BE2C (cell line): ENCODE measurements around the gene SAP30.

ENCODE experiments used
- DNase-seq: peaks from one replicate; pipeline ENCODE4 v3.0.0-alpha.2; 2020
- H3K27me3 ChIP-seq: fragments of 250-450 bp; sonication (Bioruptor Pico); 2 replicates; pipeline ENCODE4 v1.5.1; 2020; ENCODE audit warnings: mild to moderate bottlenecking
- H3K36me3 ChIP-seq: fragments of 250-450 bp; sonication (Bioruptor Pico); 2 replicates; pipeline ENCODE4 v1.5.1; 2020; ENCODE audit warnings: mild to moderate bottlenecking
- H3K4me1 ChIP-seq: fragments of 250-450 bp; sonication (Bioruptor Pico); 2 replicates; pipeline ENCODE4 v1.5.1; 2020
- H3K4me3 ChIP-seq: 2 replicates; pipeline ENCODE4 v1.5.1; 2011; ENCODE audit warnings: low read depth, low read length
- H3K9me3 ChIP-seq: fragments of 250-450 bp; sonication (Bioruptor Pico); 2 replicates; pipeline ENCODE4 v1.5.1; 2020
- TF ChIP-seq, protein P1 (sequence below): IDR thresholded peaks from 2 replicates; pipeline ENCODE4 v1.5.1; 2012; ENCODE audit warnings: mild to moderate bottlenecking, low read depth, low read length

SAP30 gene

DNA sequence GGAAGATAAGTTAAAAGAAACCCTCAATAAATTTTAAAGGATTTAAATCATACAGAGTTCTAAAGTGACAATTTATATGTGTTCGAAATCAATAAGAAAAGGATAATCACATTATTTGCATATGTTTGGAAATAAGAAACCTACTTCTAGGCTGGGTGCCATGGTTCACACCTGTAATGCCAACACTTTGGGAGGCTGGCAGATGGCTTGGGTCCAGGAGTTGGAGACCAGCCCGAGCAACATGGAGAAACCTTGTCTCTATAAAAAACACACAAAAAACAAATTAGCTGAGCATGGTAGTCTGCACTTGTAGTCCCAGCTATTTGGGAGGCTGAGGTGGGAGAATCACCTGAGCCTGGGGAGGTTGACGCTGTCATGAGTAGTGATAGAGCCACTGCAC is 8.1 kb upstream of the SAP30 start:
- DNase-seq, result no peak
- Histone ChIP-seq H3K27me3 (no peaks in the 10 kb centered on the region), H3K9me3 (no peaks in the 10 kb centered on the region; the same call in 1 of the 2 replicates), H3K4me3 (no peak overlapping the region), H3K36me3 (no peaks in the 10 kb centered on the region), H3K4me1 (no peaks in the 10 kb centered on the region)
- TF ChIP-seq, protein P1, sequence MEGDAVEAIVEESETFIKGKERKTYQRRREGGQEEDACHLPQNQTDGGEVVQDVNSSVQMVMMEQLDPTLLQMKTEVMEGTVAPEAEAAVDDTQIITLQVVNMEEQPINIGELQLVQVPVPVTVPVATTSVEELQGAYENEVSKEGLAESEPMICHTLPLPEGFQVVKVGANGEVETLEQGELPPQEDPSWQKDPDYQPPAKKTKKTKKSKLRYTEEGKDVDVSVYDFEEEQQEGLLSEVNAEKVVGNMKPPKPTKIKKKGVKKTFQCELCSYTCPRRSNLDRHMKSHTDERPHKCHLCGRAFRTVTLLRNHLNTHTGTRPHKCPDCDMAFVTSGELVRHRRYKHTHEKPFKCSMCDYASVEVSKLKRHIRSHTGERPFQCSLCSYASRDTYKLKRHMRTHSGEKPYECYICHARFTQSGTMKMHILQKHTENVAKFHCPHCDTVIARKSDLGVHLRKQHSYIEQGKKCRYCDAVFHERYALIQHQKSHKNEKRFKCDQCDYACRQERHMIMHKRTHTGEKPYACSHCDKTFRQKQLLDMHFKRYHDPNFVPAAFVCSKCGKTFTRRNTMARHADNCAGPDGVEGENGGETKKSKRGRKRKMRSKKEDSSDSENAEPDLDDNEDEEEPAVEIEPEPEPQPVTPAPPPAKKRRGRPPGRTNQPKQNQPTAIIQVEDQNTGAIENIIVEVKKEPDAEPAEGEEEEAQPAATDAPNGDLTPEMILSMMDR, result no peak

DNA sequence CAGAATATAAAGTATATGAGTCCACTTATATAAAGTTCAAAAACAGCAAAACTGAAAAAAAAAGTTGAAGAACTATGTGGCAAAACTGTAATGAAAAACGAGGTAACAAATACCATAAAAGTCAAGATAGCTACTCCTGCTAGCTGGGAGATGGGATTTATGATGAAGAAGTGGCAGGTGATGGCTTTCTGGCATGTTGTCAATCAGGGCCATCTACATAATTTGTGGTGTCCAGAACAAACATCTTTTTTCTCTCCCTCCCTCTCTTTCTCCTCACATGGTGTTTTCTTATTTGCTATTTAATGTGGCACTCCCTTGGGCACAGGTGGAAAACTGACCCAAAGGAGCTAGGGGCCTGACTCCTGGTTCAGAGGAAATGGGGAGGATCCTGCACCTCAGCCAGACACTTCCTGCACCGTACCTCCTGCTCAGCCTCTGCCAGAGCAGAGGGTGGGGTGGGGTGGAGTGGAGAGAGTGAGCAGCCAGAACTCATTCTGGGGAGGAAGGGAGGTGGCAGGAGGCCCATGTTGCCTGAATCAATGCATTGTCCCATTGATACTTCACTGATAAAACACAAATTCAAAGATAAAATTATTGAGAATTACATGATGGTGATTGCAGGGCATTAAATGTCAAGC is 5.3 kb upstream of the SAP30 start:
- no peaks in the 10 kb centered on the region for H3K27me3 ChIP-seq
- H3K4me3 ChIP-seq, result no peak overlapping the region
- TF ChIP-seq, protein P1, result no peak
- no peaks in the 10 kb centered on the region for H3K36me3 ChIP-seq
- no peaks in the 10 kb centered on the region for H3K9me3 ChIP-seq
- no peaks in the 10 kb centered on the region for H3K4me1 ChIP-seq
- DNase-seq, result no peak

DNA sequence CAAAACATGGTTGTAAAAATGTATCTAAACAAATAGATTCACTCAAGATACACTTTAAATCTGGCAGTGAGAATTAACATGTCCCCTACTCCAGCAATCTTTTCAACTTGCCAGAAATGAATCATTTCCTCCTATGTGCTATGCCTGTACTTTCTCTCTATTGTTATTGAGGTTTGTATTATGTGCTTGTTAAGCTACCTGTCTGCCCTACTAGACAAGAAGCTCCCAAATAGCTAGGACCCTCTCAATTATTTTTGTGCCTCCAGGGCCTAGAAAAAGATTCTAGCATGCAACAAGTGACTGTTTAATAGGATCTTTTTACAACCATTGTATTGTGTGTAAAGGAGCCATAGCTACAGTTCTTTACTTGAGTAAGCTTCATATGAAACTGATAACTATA is 3.5 kb upstream of the SAP30 start:
- no peak overlapping the region for H3K4me3 ChIP-seq
- H3K27me3 ChIP-seq, result no peaks in the 10 kb centered on the region
- no peaks in the 10 kb centered on the region for H3K9me3 ChIP-seq
- TF ChIP-seq, protein P1, result no peak
- no peaks in the 10 kb centered on the region for H3K36me3 ChIP-seq
- DNase-seq, result no peak
- H3K4me1 ChIP-seq, result no peaks in the 10 kb centered on the region

DNA sequence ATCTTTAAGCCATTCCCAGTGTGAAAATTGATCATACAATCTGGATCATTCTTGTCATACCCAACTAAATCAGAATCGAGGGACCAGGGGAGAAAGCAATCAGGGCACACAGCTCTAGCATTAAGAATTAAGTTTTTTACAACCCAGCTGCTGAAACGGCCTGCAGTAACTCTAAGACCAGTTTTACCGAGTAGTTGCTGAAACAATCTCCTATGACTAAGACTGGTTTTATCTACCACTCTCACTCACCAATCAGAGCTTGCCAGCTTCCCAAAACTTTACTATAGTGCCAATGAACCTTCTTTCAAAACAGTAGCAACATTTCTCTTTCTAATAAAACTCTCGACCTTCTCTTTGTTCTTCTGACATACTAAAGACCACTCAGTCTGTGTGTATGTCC is 2.8 kb upstream of the SAP30 start:
- Histone ChIP-seq H3K27me3 (no peaks in the 10 kb centered on the region), H3K4me1 (no peaks in the 10 kb centered on the region), H3K4me3 (peak overlapping the region; percentile 20; the same call in 1 of the 2 replicates), H3K36me3 (no peaks in the 10 kb centered on the region), H3K9me3 (no peaks in the 10 kb centered on the region)
- DNase-seq, result no peak
- TF ChIP-seq, protein P1, result no peak

DNA sequence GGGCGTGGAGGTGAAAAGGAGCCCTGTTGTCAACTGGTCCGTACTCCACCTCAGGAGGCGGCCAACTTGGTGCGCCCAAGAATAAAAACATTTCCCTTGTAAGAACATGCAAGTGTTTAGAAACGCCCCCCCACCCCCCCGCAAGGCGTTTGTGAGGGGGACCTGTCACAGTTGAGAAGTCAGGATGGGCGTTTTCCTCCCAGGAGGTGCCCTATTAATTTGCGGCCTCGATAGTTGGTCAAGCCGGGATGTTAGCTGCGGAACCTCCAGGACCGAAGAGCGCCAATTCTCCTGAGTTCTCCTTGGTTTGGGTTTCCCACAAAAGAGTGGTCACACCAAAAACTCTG is 651 bp upstream of the SAP30 start:
- TF ChIP-seq, protein P1, result no peak
- Histone ChIP-seq H3K4me1 (no peaks in the 10 kb centered on the region), H3K27me3 (no peaks in the 10 kb centered on the region), H3K36me3 (peaks cover 7% of the 10 kb centered on the region), H3K4me3 (peak overlapping the region; percentile 99), H3K9me3 (no peaks in the 10 kb centered on the region)
- DNase-seq, result peak; percentile 36

DNA sequence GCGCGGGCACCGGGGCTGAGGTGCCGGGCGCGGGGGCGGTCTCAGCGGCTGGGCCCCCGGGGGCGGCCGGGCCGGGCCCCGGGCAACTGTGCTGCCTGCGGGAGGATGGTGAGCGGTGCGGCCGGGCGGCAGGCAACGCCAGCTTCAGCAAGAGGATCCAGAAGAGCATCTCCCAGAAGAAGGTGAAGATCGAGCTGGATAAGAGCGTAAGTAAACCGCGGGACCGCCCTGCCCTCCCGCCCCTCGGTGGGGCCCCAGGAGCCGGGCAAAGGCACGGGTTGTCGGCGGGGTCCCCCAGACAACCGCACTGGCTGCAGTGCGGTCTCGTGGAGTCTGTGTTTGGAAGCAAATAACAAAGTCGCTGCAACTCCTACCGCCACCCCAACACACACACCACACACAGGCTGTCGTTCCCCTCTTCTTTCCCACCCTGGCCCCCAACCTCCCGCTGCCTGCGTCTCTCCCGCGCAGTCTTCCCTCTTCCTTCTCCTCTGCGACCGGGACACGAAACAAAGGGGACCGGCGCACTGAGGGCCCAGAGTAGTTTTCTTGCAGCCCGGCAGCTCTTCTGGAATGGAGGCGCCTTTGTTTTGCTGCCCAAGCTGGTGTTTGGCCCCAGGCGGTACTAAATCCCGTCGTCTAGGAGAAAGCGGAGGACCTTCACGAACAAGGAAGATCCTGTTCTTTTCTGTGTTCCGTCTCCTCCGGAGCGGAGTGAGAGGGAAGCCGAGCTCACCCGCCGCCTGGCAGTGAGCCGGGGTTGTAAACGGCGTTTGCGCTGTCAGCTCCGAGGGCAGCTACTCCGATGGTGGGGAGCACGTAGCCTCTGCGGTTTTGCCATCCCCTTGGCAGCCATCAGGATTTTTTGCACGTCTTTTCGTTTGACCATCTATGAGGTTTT is 788 bp downstream of the SAP30 start:
- TF ChIP-seq, protein P1, result no peak
- H3K4me3 ChIP-seq, result peak overlapping the region; percentile 99

More for the DNA sequence above, 788 bp downstream of the SAP30 start:
- peak; percentile 62 for DNase-seq
- Histone ChIP-seq H3K36me3 (peaks cover 16% of the 10 kb centered on the region), H3K4me1 (no peaks in the 10 kb centered on the region), H3K9me3 (no peaks in the 10 kb centered on the region), H3K27me3 (no peaks in the 10 kb centered on the region)
